CD4-positive, alpha-beta T cell (primary cell): Measurements from ENCODE around the gene FADS1. TPM values are rescaled to one million over a fixed set of nuclear protein-coding genes. Genes with fewer than 3 reads are reported as not detected.

ENCODE experiments used
- ATAC-seq: fragments of 200-7000 bp; cut with Tn5 transposase; one replicate; pipeline ENCODE4 v1.10.0; 2022; ENCODE audit warnings: mild to moderate bottlenecking; ENCODE audit not compliant: poor library complexity
- CTCF ChIA-PET: fragments of 350-600 bp; sonication (Branson Sonifier 250); formaldehyde crosslinking; loops from one replicate; lab custom pipeline; 2021; ENCODE audit warnings: antibody characterized with exemption, inconsistent platforms; lab: Charles Lee
- POLR2A ChIA-PET: fragments of 350-600 bp; sonication (Branson Sonifier 250); formaldehyde crosslinking; loops from one replicate; lab custom pipeline; 2021; ENCODE audit warnings: antibody characterized with exemption, inconsistent platforms; lab: Charles Lee
- DNase-seq, 14 experiments: peaks; one replicate each; pipeline ENCODE4 v3.0.0-alpha.2; 2013 to 2020; ENCODE audit warnings: mixed read lengths in 2 of 14
- H3K27ac ChIP-seq, 2 donors: one replicate each; pipeline versions ENCODE4 v1.5.1 to v1.7.0; 2013; ENCODE audit warnings: low read length in 2 of 2, low read depth in 1 of 2, mild to moderate bottlenecking in 1 of 2
- H3K27me3 ChIP-seq, 2 experiments: 1 replicate in 1 of 2; 2 replicates in 1 of 2; pipeline versions ENCODE4 v1.6.1 to v1.7.0; 2013; ENCODE audit warnings: low read length in 2 of 2, control low read depth in 1 of 2, mild to moderate bottlenecking in 1 of 2, moderate library complexity in 1 of 2; ENCODE audit not compliant: insufficient read depth in 2 of 2, control insufficient read depth in 1 of 2
- H3K36me3 ChIP-seq: one replicate; pipeline ENCODE4 v1.6.1; 2013; ENCODE audit warnings: low read length, control low read depth; ENCODE audit not compliant: insufficient read depth
- H3K4me1 ChIP-seq: one replicate; pipeline ENCODE4 v1.6.1; 2013; ENCODE audit warnings: low read length, control low read depth; ENCODE audit not compliant: insufficient read depth
- H3K4me3 ChIP-seq: one replicate; pipeline ENCODE4 v1.5.1; 2013; ENCODE audit warnings: mild to moderate bottlenecking, low read length, moderate library complexity
- H3K9me3 ChIP-seq, 2 experiments: 1 replicate in 1 of 2; 2 replicates in 1 of 2; pipeline versions ENCODE4 v1.6.1 to v1.7.0; 2013; ENCODE audit warnings: low read length in 2 of 2, mild to moderate bottlenecking in 2 of 2, control low read depth in 1 of 2, moderate library complexity in 1 of 2; ENCODE audit not compliant: control insufficient read depth in 1 of 2, insufficient read depth in 1 of 2
- H3K27ac Mint-ChIP-seq: one replicate; pipeline ENCODE4 v1.8.0; 2020; ENCODE audit warnings: mixed read lengths
- H3K27me3 Mint-ChIP-seq: one replicate; pipeline ENCODE4 v1.8.0; 2021; ENCODE audit warnings: mixed read lengths
- H3K36me3 Mint-ChIP-seq: one replicate; pipeline ENCODE4 v1.8.0; 2021; ENCODE audit warnings: low read depth, mixed read lengths
- H3K4me1 Mint-ChIP-seq: one replicate; pipeline ENCODE4 v1.8.0; 2021; ENCODE audit warnings: low read depth, mixed read lengths
- H3K4me3 Mint-ChIP-seq: one replicate; pipeline ENCODE4 v1.8.0; 2020; ENCODE audit warnings: mild to moderate bottlenecking, mixed read lengths
- H3K9me3 Mint-ChIP-seq: one replicate; pipeline ENCODE4 v1.8.0; 2020; ENCODE audit warnings: mixed read lengths
- CTCF ChIP-seq: fragments of 200-600 bp; IDR thresholded peaks from one replicate; pipeline ENCODE4 v1.8.0; 2022; ENCODE audit warnings: antibody characterized with exemption, mild to moderate bottlenecking
- intact Hi-C, 2 experiments: fragments of 100-400 bp; cut with DNase I in 1 of 2; cut with micrococcal nuclease in 1 of 2; formaldehyde crosslinking; loops; one replicate each; pipeline versions ENCODE4 v1.15.1 to v1.9.0; 2023 to 2025; cut with DNase I, micrococcal nuclease
- total RNA-seq, 174 experiments: library from RNA in 2 of 174; stranded (reverse) in 2 of 174; gene quantifications; one replicate each; pipeline ENCODE4 v1.2.3 and lab custom pipeline; 2021 to 2026

FADS1 gene
- total RNA-seq, 2 experiments from 2014 or later: 0.56 to 0.77 TPM

GRCh38 chr11:61833926-61834277 is 17.1 kb upstream of the FADS1 start:
- TF ChIP-seq CTCF: no peak
- H3K4me3 Mint-ChIP-seq: no peak overlapping the region
- peaks cover 0 to 10% of the 10 kb centered on the region in 2 experiments for H3K9me3 ChIP-seq
- H3K9me3 Mint-ChIP-seq: no peaks in the 10 kb centered on the region
- H3K36me3 ChIP-seq: no peaks in the 10 kb centered on the region
- H3K36me3 Mint-ChIP-seq: no peaks in the 10 kb centered on the region
- DNase-seq (no peak), ATAC-seq (no peak)
- H3K27ac Mint-ChIP-seq: peak overlapping the region; percentile 22
- no peak overlapping the region for H3K4me3 ChIP-seq
- CTCF ChIA-PET: no interaction called here
- peaks cover 45% of the 10 kb centered on the region for H3K27me3 Mint-ChIP-seq
- POLR2A ChIA-PET: interaction anchor here (0.5 to 0.7 kb wide), 3 partner anchors 36 to 238 kb away, joined by 3 read pairs; partner anchors contain the start of gene TMEM258
- peaks cover 13% of the 10 kb centered on the region in 2 experiments for H3K27me3 ChIP-seq
- peaks cover 31% of the 10 kb centered on the region for H3K4me1 ChIP-seq
- intact Hi-C loops: no loop called here
- no peak overlapping the region for H3K27ac ChIP-seq
- H3K4me1 Mint-ChIP-seq: peaks cover 22% of the 10 kb centered on the region

GRCh38 chr11:61833471-61833870 is 16.7 kb upstream of the FADS1 start:
- Histone ChIP-seq H3K9me3 (peaks cover 0 to 15% of the 10 kb centered on the region in 2 experiments), H3K36me3 (no peaks in the 10 kb centered on the region), H3K27ac (no peak overlapping the region), H3K4me3 (no peak overlapping the region), H3K4me1 (peaks cover 35% of the 10 kb centered on the region), H3K27me3 (peaks cover 15 to 18% of the 10 kb centered on the region in 2 experiments)
- Mint-ChIP-seq H3K9me3 (no peaks in the 10 kb centered on the region), H3K27ac (peak overlapping the region; percentile 22), H3K4me3 (peak overlapping the region; percentile 65), H3K4me1 (peaks cover 24% of the 10 kb centered on the region), H3K27me3 (peaks cover 49% of the 10 kb centered on the region), H3K36me3 (no peaks in the 10 kb centered on the region)
- DNase-seq (peak in 3 of 14 experiments; percentile 31 to 40 (median 31)), ATAC-seq (peak; percentile 30)
- CTCF ChIA-PET: no interaction called here
- TF ChIP-seq CTCF: no peak
- POLR2A ChIA-PET: interaction anchor here (0.6 kb wide), 1 partner anchor 36 kb away, joined by 3 read pairs; no protein-coding TSS in a partner anchor
- intact Hi-C loops: no loop called here

GRCh38 chr11:61832754-61833153 is 16.0 kb upstream of the FADS1 start:
- H3K27ac ChIP-seq: no peak overlapping the region
- H3K4me1 Mint-ChIP-seq: peaks cover 31% of the 10 kb centered on the region
- H3K27me3 ChIP-seq: peaks cover 15 to 24% of the 10 kb centered on the region in 2 experiments
- ATAC-seq (no peak), DNase-seq (no peak)
- no peak overlapping the region for H3K4me3 Mint-ChIP-seq
- no peak overlapping the region for H3K4me3 ChIP-seq
- peaks cover 55% of the 10 kb centered on the region for H3K27me3 Mint-ChIP-seq
- no peak overlapping the region for H3K27ac Mint-ChIP-seq
- CTCF ChIA-PET: no interaction called here
- no peak for TF ChIP-seq CTCF
- intact Hi-C loops: no loop called here
- H3K36me3 ChIP-seq: no peaks in the 10 kb centered on the region
- H3K36me3 Mint-ChIP-seq: no peaks in the 10 kb centered on the region
- peaks cover 42% of the 10 kb centered on the region for H3K4me1 ChIP-seq
- peaks cover 0 to 15% of the 10 kb centered on the region in 2 experiments for H3K9me3 ChIP-seq
- POLR2A ChIA-PET: no interaction called here
- no peaks in the 10 kb centered on the region for H3K9me3 Mint-ChIP-seq
